Chondrocyte (in vitro differentiated cells): ENCODE results near the gene PCGF1. TPM values are rescaled to one million over a fixed set of nuclear protein-coding genes. Genes with fewer than 3 reads are reported as not detected.

Source experiments
- DNase-seq: peaks from one replicate; pipeline ENCODE4 v3.0.0; 2021; ENCODE audit warnings: mixed read lengths, low spot score
- H3K27ac Mint-ChIP-seq: one replicate; pipeline ENCODE4 v1.8.0; 2021; ENCODE audit warnings: mild to moderate bottlenecking, moderate library complexity, mixed read lengths; ENCODE audit not compliant: unreplicated experiment
- H3K27me3 Mint-ChIP-seq: 2 replicates; pipeline ENCODE4 v1.8.0; 2021; ENCODE audit warnings: low read depth, mixed read lengths
- H3K36me3 Mint-ChIP-seq: 2 replicates; pipeline ENCODE4 v1.8.0; 2021; ENCODE audit warnings: low read depth, mixed read lengths
- H3K4me1 Mint-ChIP-seq: 2 replicates; pipeline ENCODE4 v1.8.0; 2021; ENCODE audit warnings: low read depth, mild to moderate bottlenecking, mixed read lengths
- H3K4me3 Mint-ChIP-seq: one replicate; pipeline ENCODE4 v1.8.0; 2021; ENCODE audit warnings: mild to moderate bottlenecking, moderate library complexity, mixed read lengths; ENCODE audit not compliant: unreplicated experiment
- H3K9me3 Mint-ChIP-seq: 2 replicates; pipeline ENCODE4 v1.8.0; 2021; ENCODE audit warnings: low read depth, mixed read lengths
- CTCF ChIP-seq: fragments of 200-600 bp; sonication (generic); IDR thresholded peaks from 2 replicates; pipeline ENCODE4 v1.5.0; 2021; ENCODE audit warnings: antibody characterized with exemption, mild to moderate bottlenecking, moderate library complexity
- total RNA-seq: library from RNA; stranded (reverse); gene quantifications from 3 replicates; pipeline ENCODE4 v1.2.1, GENCODE V29; 2021

The PCGF1 gene
- total RNA-seq, 1 donor from 2014 or later: 30.7 TPM

GRCh38 chr2:74542978-74543377, 35.5 kb upstream of the PCGF1 start:
- DNase-seq: no peak
- Mint-ChIP-seq H3K4me3 (no peak overlapping the region), H3K27me3 (no peaks in the 10 kb centered on the region), H3K9me3 (no peaks in the 10 kb centered on the region), H3K27ac (no peak overlapping the region), H3K36me3 (peaks cover 19% of the 10 kb centered on the region), H3K4me1 (peaks cover 2% of the 10 kb centered on the region)
- no peak for TF ChIP-seq CTCF

GRCh38 chr2:74540291-74540690, 32.8 kb upstream of the PCGF1 start:
- no peak for DNase-seq

GRCh38 chr2:74538881-74539339, 31.4 kb upstream of the PCGF1 start:
- peak; percentile 33 for DNase-seq
- H3K4me1 Mint-ChIP-seq: no peaks in the 10 kb centered on the region
- TF ChIP-seq CTCF: no peak

More at GRCh38 chr2:74540291-74540690, 32.8 kb upstream of the PCGF1 start:
- H3K27me3 Mint-ChIP-seq: no peaks in the 10 kb centered on the region
- H3K9me3 Mint-ChIP-seq: no peaks in the 10 kb centered on the region
- H3K4me3 Mint-ChIP-seq: no peak overlapping the region
- H3K4me1 Mint-ChIP-seq: no peaks in the 10 kb centered on the region
- H3K36me3 Mint-ChIP-seq: peaks cover 19% of the 10 kb centered on the region
- H3K27ac Mint-ChIP-seq: no peak overlapping the region
- TF ChIP-seq CTCF: no peak

GRCh38 chr2:74537140-74537539, 29.6 kb upstream of the PCGF1 start:
- Mint-ChIP-seq H3K9me3 (no peaks in the 10 kb centered on the region), H3K36me3 (peaks cover 19% of the 10 kb centered on the region), H3K4me1 (peaks cover 7% of the 10 kb centered on the region), H3K27me3 (no peaks in the 10 kb centered on the region), H3K27ac (peak overlapping the region; percentile 25), H3K4me3 (no peak overlapping the region)
- DNase-seq: peak; percentile 21
- TF ChIP-seq CTCF: no peak

More at GRCh38 chr2:74538881-74539339, 31.4 kb upstream of the PCGF1 start:
- no peak overlapping the region for H3K27ac Mint-ChIP-seq
- H3K9me3 Mint-ChIP-seq: no peaks in the 10 kb centered on the region
- peaks cover 17% of the 10 kb centered on the region for H3K36me3 Mint-ChIP-seq
- H3K27me3 Mint-ChIP-seq: no peaks in the 10 kb centered on the region
- H3K4me3 Mint-ChIP-seq: no peak overlapping the region

- Mint-ChIP-seq H3K4me1 (peaks cover 14% of the 10 kb centered on the region), H3K27me3 (no peaks in the 10 kb centered on the region), H3K27ac (peak overlapping the region; percentile 36), H3K9me3 (no peaks in the 10 kb centered on the region), H3K4me3 (no peak overlapping the region), H3K36me3 (peaks cover 17% of the 10 kb centered on the region)
- DNase-seq: peak; percentile 88
- no peak for TF ChIP-seq CTCF
Observed at GRCh38 chr2:74536166-74536950, 28.9 kb upstream of the PCGF1 start.
